Pancreas (tissue), 10 donors: ENCODE data around the gene KRTAP5-2. TPM values are rescaled to one million over a fixed set of nuclear protein-coding genes. Genes with fewer than 3 reads are reported as not detected.
A peak's percentile ranks its signal among the peaks of the same experiment; 100 is the strongest.

Experiments
- ATAC-seq, 4 donors: fragments of 200-7000 bp; cut with Tn5 transposase; one replicate each; pipeline versions ENCODE4 v1.8.0 to v1.9.1; 2020; ENCODE audit warnings: mild to moderate bottlenecking in 4 of 4, moderate library complexity in 4 of 4
- DNase-seq, 6 donors: peaks; one replicate each; pipeline ENCODE4 v3.0.0-alpha.2; 2020
- FAIRE-seq: peaks from 2 replicates; lab custom pipeline; 2012; peaks lifted over from hg19 to GRCh38; lab: Jason Lieb, UNC
- H3K27ac ChIP-seq, 4 donors: fragments of 200-600 bp; sonication (generic); 1 replicate in 3 of 4; 2 replicates in 1 of 4; pipeline versions ENCODE4 v1.5.0 to v1.8.0; 2020
- H3K27me3 ChIP-seq, 4 donors: fragments of 200-600 bp; one replicate each; pipeline ENCODE4 v1.8.0; 2021
- H3K36me3 ChIP-seq, 3 donors: fragments of 200-600 bp; sonication (generic) in 1 of 3; one replicate each; pipeline versions ENCODE4 v1.5.0 to v1.8.0; 2020 to 2021
- H3K4me1 ChIP-seq, 3 donors: fragments of 200-600 bp; one replicate each; pipeline ENCODE4 v1.8.0; 2021
- H3K4me3 ChIP-seq, 4 donors: fragments of 200-600 bp; sonication (generic) in 2 of 4; one replicate each; pipeline versions ENCODE4 v1.5.0 to v1.8.0; 2020 to 2021
- H3K9me3 ChIP-seq, 4 donors: fragments of 200-600 bp; one replicate each; pipeline ENCODE4 v1.8.0; 2021
- WGBS, 2 donors: extraction: QIAGEN DNeasy Blood & Tissue Kit; methylation state at CpG; one replicate each; pipeline ENCODE4 v1.1.7; 2013; 5-methylcytosine and 5-hydroxymethylcytosine counted together
- intact Hi-C, 3 donors: fragments of 100-400 bp; cut with DNase I; formaldehyde crosslinking; loops; one replicate each; pipeline versions ENCODE4 v1.11.1 to v1.14.2; 2022
- polyA plus RNA-seq, 2 donors: library from polyadenylated mRNA; stranded (reverse); fragments of 200-250 nt; gene quantifications; one replicate each; pipeline ENCODE4 v1.2.3, GENCODE V29; 2013
- total RNA-seq, 6 donors: library from RNA; stranded (reverse); fragmentation: NEBNext Ultra II Directional in 4 of 6; extraction: Animal tissue kit (Norgen Biotek cat#: 25700) in 4 of 6; gene quantifications; one replicate each; pipeline versions ENCODE4 v1.2.1 to v1.2.4, GENCODE V29; 2021 to 2023
- TF ChIP-seq, protein P1 (sequence below), 4 donors: fragments of 200-600 bp; sonication (generic) in 3 of 4; IDR thresholded peaks; one replicate each; pipeline versions ENCODE4 v1.5.0 to v1.8.0; 2021; ENCODE audit warnings: antibody characterized with exemption in 4 of 4
- donor health status: healthy with polysubstance abuse.
- donor health status: DM: no; HTN: no; CAD: no; lungs with moderate emphysema.
- donor health status: DM: no; HTN: no; CAD: no.
- donor health status: control.
- donor health status: control.
- donor health status: Bipolar disorder and iron deficiency.
- donor health status: DM: yes; HTN: yes; CAD: no.
- donor health status: DM: no; HTN: no; CAD: no.
- donor health status: DM: no; HTN: no; CAD: no.
- donor health status: DM: yes; HTN: yes; CAD: no.

The KRTAP5-2 gene
- total and polyA plus RNA-seq, 8 donors: 0.15 TPM; not detected in 7

DNA sequence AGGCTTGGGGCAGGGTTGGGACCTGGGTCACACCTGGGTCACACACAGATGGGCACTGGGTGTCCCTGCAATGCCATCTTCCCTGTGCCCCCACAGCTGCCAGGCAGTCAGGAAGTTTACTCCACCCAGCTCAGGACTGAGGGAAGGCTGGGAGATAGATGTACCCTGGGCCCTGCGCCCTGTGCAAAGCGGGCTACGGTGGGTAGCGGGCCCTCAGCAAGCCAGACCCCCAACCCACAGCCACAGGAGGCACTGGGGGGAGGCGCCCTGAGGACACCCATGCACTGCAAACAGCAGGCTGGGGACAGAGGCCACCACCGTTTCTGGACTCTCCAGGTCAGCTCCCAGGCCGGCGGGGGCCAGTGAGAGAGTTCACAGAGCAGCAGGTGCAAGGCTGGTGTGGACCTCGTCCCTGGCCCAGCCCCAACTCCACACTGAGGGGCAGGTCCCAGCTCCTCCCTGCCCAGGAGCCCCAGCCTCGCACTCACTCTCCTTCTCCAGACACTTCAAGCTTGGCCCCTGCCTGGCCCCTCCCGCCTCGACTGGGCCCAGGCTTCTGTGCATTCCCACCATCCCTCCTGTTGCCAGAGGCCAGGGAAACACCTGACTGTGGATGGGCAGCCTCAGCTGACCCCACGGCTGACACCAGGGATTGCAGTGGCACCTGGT is 30.9 kb downstream of the KRTAP5-2 start:
- DNase-seq (peak in 5 of 6 donors; percentile 18 to 79 (median 56)), FAIRE-seq (no peak), ATAC-seq (no peak)
- Histone ChIP-seq H3K27me3 (no peaks in the 10 kb centered on the region), H3K9me3 (no peaks in the 10 kb centered on the region), H3K4me1 (peaks cover 0 to 21% (median 9%) of the 10 kb centered on the region in 3 donors), H3K36me3 (peaks cover 0 to 12% (median 0%) of the 10 kb centered on the region in 3 donors), H3K27ac (no peak overlapping the region), H3K4me3 (no peak overlapping the region)
- 61 to 65% methylated on average over 13 of the region's 13 CpGs for WGBS, 2 donors
- intact Hi-C loops: no loop called here
- TF ChIP-seq, protein P1, sequence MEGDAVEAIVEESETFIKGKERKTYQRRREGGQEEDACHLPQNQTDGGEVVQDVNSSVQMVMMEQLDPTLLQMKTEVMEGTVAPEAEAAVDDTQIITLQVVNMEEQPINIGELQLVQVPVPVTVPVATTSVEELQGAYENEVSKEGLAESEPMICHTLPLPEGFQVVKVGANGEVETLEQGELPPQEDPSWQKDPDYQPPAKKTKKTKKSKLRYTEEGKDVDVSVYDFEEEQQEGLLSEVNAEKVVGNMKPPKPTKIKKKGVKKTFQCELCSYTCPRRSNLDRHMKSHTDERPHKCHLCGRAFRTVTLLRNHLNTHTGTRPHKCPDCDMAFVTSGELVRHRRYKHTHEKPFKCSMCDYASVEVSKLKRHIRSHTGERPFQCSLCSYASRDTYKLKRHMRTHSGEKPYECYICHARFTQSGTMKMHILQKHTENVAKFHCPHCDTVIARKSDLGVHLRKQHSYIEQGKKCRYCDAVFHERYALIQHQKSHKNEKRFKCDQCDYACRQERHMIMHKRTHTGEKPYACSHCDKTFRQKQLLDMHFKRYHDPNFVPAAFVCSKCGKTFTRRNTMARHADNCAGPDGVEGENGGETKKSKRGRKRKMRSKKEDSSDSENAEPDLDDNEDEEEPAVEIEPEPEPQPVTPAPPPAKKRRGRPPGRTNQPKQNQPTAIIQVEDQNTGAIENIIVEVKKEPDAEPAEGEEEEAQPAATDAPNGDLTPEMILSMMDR (IDR thresholded peaks at IDR 0.05): no peak

DNA sequence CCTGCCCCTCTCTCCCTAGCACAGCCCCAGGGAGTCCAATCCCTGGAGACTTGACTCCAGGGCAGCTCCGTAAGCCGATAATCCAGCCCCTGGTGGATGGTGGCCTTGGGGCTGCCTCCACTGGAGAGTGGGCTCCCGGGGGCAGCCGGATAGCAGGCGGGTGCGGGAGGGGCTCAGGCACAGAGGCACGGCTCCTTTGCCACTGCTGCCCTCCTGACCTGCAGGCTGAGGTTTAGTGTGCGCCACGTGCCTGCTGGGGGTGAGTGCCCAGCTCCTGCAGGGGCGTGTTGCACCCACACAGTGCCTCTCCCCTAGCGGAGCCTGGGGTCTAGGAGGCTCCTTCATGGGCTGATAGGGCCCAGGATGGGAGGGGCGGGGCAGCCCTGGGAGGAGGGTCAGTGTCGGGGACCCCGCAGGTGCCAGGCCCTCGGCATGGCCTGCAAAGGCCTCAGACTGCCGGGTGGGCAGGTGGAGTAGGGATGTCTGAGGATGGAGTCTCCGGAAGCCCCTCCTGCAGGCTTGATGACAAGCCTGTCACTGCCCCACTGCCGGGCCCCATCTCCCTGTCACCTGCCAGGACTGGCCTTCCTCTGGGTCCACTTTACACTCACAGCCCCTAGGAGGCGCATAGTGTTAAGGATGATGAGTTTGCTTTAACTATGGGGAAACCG is 31.6 kb downstream of the KRTAP5-2 start:
- intact Hi-C loops: no loop called here
- Histone ChIP-seq H3K27me3 (no peaks in the 10 kb centered on the region), H3K36me3 (peaks cover 0 to 12% (median 0%) of the 10 kb centered on the region in 3 donors), H3K27ac (no peak overlapping the region), H3K9me3 (no peaks in the 10 kb centered on the region), H3K4me3 (no peak overlapping the region), H3K4me1 (peaks cover 0 to 21% (median 9%) of the 10 kb centered on the region in 3 donors)
- FAIRE-seq (no peak), DNase-seq (peak in 3 of 6 donors; percentile 38 to 69 (median 56)), ATAC-seq (no peak)
- TF ChIP-seq, protein P1 (IDR thresholded peaks at IDR 0.05): no peak
- WGBS, 2 donors: 82 to 87% methylated on average over 20 of the region's 20 CpGs

GRCh38 chr11:1565904-1566247 is 32.2 kb downstream of the KRTAP5-2 start:
- ATAC-seq: no peak
- WGBS, 2 donors: 93 to 95% methylated on average over 5 of the region's 5 CpGs
- Histone ChIP-seq H3K4me1 (peaks cover 0 to 21% (median 9%) of the 10 kb centered on the region in 3 donors), H3K9me3 (no peaks in the 10 kb centered on the region), H3K27me3 (no peaks in the 10 kb centered on the region), H3K27ac (no peak overlapping the region), H3K4me3 (no peak overlapping the region), H3K36me3 (peaks cover 0 to 12% (median 0%) of the 10 kb centered on the region in 3 donors)
- TF ChIP-seq, protein P1 (IDR thresholded peaks at IDR 0.05): no peak
- no peak for FAIRE-seq
- DNase-seq: no peak
- intact Hi-C loops: no loop called here

GRCh38 chr11:1565173-1565903 is 32.8 kb downstream of the KRTAP5-2 start:
- H3K27me3 ChIP-seq: no peaks in the 10 kb centered on the region
- peaks cover 0 to 12% (median 0%) of the 10 kb centered on the region in 3 donors for H3K36me3 ChIP-seq
- no peak overlapping the region for H3K4me3 ChIP-seq
- intact Hi-C loops: no loop called here
- peak overlapping the region; percentile 39 to 74 (median 66) for H3K27ac ChIP-seq
- ATAC-seq: peak; percentile 4 to 37 (median 17)
- WGBS, 2 donors: 85 to 91% methylated on average over 22 to 28 of the region's 28 CpGs
- peaks cover under 1 to 17% (median 9%) of the 10 kb centered on the region in 3 donors for H3K4me1 ChIP-seq
- no peak for FAIRE-seq
- TF ChIP-seq, protein P1 (IDR thresholded peaks at IDR 0.05): no peak
- DNase-seq: peak in 5 of 6 donors; percentile 18 to 79 (median 53)
- H3K9me3 ChIP-seq: no peaks in the 10 kb centered on the region
